Cardiac muscle cell (in vitro differentiated cells and primary cell): ENCODE measurements around the gene GGCT. TPM values are rescaled to one million over a fixed set of nuclear protein-coding genes. Genes with fewer than 3 reads are reported as not detected.
"Not testable (repeated sequence)": the region's sequence is repeated elsewhere in the genome, so short reads cannot be mapped to it uniquely, and the experiment has no call there.

Experiments
- DNase-seq, 2 donors: peaks; one replicate each; pipeline versions ENCODE4 v3.0.0 to v3.0.0-alpha.2; 2010 to 2017; ENCODE audit warnings: low read depth in 1 of 2, low spot score in 1 of 2
- H3K27ac ChIP-seq: fragments of 200-600 bp; sonication (generic); 2 replicates; pipeline ENCODE4 v1.5.1; 2016
- H3K27me3 ChIP-seq: fragments of 200-600 bp; sonication (generic); 2 replicates; pipeline ENCODE4 v1.6.0; 2016; ENCODE audit warnings: control low read depth
- H3K36me3 ChIP-seq: fragments of 200-600 bp; sonication (generic); 2 replicates; pipeline ENCODE4 v1.5.1; 2016; ENCODE audit warnings: control low read depth
- H3K4me1 ChIP-seq: fragments of 200-600 bp; sonication (generic); 2 replicates; pipeline ENCODE4 v1.8.1; 2017; ENCODE audit warnings: low read depth, mild to moderate bottlenecking, mixed run types
- H3K4me3 ChIP-seq: fragments of 200-600 bp; sonication (generic); 2 replicates; pipeline ENCODE4 v1.5.1; 2016; ENCODE audit warnings: mild to moderate bottlenecking
- H3K9me3 ChIP-seq: fragments of 200-600 bp; sonication (generic); 2 replicates; pipeline ENCODE4 v1.5.1; 2017; ENCODE audit warnings: low read depth, mild to moderate bottlenecking, control low read depth
- polyA plus RNA-seq: library from polyadenylated mRNA; unstranded; fragments of >200 nt; fragmentation: Nextera tagmentation; extraction: Ambion mirVana; gene quantifications from 2 replicates; pipeline ENCODE4 v1.2.1, GENCODE V29; 2016
- total RNA-seq: library from RNA; depleted of rRNA; stranded (reverse); fragments of >200 nt; gene quantifications from 2 replicates; pipeline ENCODE4 v1.2.3, GENCODE V29; 2016
- TF ChIP-seq, protein P1 (sequence below): IDR thresholded peaks from 2 replicates; pipeline ENCODE4 v1.5.1; 2012; ENCODE audit warnings: low read depth, mild to moderate bottlenecking, low read length

GGCT gene
- total and polyA plus RNA-seq, 2 experiments from 2014 or later, result 49.8 to 81.2 TPM

DNA sequence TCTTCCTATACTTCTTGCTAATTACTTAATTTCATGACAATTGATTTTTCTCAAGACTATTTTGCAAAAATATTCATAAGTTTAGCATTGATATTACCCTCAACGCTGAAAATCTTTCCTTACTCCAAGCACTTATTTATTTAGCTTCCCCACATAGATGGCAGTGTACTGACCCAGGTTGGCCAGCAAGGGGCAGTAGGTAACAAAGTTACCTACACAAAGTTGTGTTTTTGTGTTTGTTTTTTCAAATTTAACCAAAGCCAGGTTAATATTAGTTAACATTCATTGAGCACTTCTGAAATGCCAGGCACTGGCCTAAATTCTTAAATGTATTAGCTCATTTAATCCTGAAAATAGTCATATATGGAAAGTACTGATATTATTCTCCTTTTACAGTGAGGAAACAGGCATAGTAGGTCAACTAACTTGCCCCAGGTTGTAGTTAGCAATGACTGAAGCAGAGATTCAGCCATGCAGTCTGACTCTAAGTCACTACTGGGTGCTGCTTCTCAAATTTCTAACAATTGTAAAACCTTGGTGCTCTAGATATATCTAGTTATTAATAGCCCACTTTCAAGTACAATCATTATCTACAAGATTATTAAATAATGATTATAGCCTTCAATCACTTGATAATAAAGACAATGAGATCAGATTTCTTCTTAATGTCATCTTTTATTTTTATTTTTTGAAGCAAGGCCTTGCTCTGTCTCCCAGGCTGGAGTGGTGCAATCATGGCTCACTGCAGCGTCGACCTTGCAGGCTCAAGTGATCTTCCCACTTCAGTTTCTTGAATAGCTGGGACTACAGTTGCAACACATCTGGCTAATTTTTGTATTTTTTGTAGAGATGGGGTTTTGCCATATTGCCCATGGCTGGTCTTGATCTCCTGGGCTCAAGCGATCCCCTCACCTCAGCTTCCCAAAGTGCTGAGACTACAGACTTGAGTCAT, 5.8 kb upstream of the GGCT start:
- Histone ChIP-seq H3K27me3 (no peaks in the 10 kb centered on the region), H3K36me3 (no peaks in the 10 kb centered on the region), H3K4me1 (peaks cover 7% of the 10 kb centered on the region), H3K4me3 (no peak overlapping the region), H3K9me3 (no peaks in the 10 kb centered on the region), H3K27ac (no peak overlapping the region)
- TF ChIP-seq, protein P1, sequence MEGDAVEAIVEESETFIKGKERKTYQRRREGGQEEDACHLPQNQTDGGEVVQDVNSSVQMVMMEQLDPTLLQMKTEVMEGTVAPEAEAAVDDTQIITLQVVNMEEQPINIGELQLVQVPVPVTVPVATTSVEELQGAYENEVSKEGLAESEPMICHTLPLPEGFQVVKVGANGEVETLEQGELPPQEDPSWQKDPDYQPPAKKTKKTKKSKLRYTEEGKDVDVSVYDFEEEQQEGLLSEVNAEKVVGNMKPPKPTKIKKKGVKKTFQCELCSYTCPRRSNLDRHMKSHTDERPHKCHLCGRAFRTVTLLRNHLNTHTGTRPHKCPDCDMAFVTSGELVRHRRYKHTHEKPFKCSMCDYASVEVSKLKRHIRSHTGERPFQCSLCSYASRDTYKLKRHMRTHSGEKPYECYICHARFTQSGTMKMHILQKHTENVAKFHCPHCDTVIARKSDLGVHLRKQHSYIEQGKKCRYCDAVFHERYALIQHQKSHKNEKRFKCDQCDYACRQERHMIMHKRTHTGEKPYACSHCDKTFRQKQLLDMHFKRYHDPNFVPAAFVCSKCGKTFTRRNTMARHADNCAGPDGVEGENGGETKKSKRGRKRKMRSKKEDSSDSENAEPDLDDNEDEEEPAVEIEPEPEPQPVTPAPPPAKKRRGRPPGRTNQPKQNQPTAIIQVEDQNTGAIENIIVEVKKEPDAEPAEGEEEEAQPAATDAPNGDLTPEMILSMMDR, result peak; percentile 82
- DNase-seq, result peak; percentile 28 to 70

DNA sequence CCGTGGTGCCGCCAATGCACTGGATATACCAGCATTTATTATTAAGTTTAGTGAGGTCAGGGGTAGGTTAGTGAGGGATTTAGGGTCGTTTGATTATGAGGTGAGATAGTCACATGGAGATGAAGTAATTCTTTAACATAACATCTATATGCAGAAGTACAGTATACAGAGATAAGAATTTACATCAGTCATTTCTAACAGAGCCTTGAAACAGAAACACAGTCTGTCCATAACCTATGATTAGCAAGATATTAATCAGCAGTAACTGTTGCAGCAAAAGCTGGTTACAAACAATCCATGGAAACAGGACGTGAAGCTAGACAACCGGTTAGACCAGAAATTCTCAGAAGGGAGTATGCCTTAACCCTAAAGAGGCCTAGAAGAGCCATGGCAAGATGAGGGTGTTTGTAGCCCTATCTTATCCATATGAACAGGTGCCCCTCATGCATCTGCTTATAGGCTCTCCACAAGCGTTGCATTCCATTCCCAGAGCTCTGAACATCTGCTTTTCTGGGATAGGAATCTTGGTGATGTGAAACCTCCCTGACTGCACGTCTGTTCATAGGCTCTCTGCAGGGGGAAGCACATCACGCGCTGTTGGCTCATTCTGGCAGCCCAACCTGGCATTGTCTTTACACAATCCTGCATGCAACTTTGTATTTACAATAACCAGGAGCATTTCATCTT, 4.7 kb upstream of the GGCT start:
- not testable (repeated sequence) for H3K4me3 ChIP-seq, H3K9me3 ChIP-seq, H3K4me1 ChIP-seq, H3K27ac ChIP-seq, H3K36me3 ChIP-seq, H3K27me3 ChIP-seq, DNase-seq

DNA sequence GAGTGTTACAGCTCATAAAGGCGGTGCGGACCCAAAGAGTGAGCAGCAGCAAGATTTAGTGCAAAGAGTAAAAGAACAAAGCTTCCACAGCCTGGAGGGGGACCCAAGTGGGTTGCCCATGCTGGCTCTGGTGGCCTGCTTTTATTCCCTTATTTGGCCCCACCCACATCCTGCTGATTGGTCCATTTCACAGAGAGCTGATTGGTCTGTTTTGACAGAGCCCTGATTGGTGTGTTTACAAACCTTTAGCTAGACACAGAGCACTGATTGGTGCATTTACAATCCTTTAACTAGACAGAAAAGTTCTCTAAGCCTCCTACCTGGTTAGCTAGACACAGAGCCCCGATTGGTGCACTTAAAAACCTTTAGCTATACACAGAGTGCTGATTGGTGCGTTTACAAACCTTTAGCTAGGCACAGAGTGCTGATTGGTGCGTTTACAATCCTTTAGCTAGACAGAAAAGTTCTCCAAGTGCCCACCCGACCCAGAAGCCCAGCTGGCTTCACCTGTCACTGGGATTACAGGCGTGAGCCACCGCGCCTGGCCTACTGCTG, 2.8 kb upstream of the GGCT start:
- not testable (repeated sequence) for H3K4me1 ChIP-seq, DNase-seq, H3K36me3 ChIP-seq, H3K4me3 ChIP-seq, H3K9me3 ChIP-seq, H3K27ac ChIP-seq, H3K27me3 ChIP-seq

DNA sequence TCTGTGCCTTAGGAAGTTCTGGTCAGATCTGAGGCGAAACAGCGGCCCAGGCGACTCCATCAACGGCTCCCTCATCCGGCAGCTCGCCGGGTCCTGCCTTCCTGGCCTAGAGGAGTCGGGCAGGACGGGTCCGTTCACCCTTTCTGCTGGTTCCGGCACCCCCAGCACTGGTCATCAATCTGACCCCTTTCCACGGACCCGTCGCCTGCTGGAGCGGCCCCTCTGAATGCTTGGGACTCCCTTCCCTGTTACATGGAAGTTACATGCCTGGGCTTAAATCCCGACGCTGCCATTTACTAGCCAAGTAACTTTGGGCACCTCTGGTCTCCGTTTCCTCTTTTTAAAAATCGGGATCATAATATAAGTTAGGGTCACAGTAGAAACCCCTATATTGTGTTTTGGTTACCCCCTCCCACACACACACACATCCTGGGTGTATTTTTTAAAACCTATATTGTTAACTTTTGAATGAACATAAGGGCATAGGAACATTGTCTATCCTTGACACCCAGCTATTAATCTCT, 607 bp upstream of the GGCT start:
- no peaks in the 10 kb centered on the region for H3K36me3 ChIP-seq
- H3K9me3 ChIP-seq, result no peaks in the 10 kb centered on the region
- H3K27me3 ChIP-seq, result no peaks in the 10 kb centered on the region
- peak overlapping the region; percentile 29 for H3K27ac ChIP-seq
- DNase-seq, result no peak
- no peaks in the 10 kb centered on the region for H3K4me1 ChIP-seq
- TF ChIP-seq, protein P1, result peak; percentile 5
- peak overlapping the region; percentile 15 for H3K4me3 ChIP-seq

DNA sequence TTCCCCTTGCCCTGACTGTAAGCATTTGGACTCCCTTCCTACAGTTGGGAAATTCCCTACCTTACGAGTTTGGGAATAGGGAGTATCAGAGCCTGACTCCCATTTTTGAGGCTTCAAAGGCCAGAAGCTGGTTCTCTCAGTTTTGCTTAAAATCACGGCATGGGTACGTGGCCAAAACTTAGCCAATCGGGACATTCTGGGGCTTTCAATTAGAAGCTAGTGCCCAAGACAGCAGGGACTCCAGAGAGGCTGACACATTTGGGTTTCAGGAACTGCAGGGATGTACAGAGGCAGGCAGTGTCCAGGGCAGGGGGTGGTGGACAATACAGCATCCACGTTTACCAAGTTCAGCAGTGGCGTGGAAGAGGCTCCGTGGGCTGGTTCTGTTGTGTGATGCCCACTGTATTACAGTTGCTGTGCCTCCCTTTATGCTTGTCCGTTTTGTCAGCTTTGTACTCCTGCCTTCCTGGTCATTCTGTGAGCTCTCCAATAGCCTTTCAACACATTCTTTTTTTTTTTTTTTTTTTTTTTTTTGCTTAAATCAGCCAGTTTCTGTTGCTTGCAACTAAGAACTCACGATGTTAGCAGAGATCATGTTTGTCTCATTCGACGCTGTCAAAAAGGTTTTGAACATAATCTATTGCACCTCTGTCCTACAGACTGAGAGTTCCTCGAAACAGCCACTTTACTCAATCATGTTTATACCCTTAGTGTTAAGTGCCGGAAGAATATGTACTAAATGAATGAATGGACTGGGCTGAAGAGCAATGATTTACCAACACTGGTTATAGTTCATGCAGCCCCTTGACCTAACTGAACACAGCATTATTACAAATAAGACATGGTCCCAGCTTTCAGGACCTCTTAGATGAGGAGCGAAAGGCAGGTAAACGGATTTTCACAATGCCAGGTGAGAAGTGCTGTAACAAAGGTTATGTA, 1.1 kb downstream of the GGCT start:
- Histone ChIP-seq H3K27me3 (no peaks in the 10 kb centered on the region), H3K9me3 (no peaks in the 10 kb centered on the region), H3K4me1 (no peaks in the 10 kb centered on the region), H3K27ac (no peak overlapping the region), H3K36me3 (no peaks in the 10 kb centered on the region), H3K4me3 (peak overlapping the region; percentile 82)
- TF ChIP-seq, protein P1, result no peak
- peak in 1 of 2 donors; percentile 6 for DNase-seq
